ENCODE measurements around the gene STAP2. TPM values are rescaled to one million over a fixed set of nuclear protein-coding genes. Genes with fewer than 3 reads are reported as not detected.

The STAP2 gene, protein sequence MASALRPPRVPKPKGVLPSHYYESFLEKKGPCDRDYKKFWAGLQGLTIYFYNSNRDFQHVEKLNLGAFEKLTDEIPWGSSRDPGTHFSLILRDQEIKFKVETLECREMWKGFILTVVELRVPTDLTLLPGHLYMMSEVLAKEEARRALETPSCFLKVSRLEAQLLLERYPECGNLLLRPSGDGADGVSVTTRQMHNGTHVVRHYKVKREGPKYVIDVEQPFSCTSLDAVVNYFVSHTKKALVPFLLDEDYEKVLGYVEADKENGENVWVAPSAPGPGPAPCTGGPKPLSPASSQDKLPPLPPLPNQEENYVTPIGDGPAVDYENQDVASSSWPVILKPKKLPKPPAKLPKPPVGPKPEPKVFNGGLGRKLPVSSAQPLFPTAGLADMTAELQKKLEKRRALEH
- total RNA-seq, result 7.3 TPM

DNA sequence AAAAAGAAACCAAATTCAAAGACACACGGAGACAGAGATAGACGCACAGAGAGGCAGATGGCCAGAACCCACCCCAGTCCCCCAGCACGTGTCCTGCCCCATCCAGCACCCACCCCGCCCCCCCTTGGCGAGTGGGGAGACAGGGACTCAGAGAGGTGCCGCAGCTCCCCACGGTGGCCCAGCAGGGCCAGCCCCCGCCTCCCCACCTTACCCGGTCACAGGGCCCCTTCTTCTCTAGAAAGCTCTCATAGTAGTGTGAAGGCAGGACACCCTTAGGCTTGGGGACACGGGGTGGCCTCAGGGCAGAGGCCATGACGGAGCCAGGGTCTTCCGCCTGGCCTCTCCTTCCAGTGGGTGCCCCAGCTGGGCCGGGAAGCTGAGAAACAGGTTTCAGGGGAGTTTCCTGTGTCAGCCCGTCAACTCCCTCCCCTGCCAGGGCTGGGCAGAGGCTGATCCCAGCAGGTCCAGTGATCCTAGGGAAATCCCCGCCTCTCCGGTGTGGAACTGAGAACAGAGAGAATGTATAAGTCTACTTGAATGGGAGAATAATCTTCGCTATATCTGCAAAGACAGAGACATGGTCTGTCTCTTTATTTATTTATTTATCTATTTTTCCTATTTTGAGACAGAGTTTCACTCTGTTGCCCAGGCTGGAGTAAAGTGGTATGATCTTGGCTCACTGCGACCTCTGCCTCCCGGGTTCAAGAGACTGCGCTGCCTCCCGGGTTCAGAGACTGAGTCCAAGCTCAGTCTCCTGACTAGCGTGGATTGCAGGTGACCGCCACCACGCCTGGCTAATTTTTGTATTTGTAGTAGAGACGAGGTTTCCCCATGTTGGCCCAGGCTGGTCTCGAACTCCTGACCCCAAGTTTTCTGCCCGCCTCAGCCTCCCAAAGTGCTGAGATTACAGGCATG lies at the start of gene STAP2:
Gene STAP2 (minus strand): TSS at position 387 of the 915 bp plus-strand sequence. CDS start 74 bp downstream, at position 313.

GRCh38 chr19:4343370-4344307 lies 5.0 kb upstream of the STAP2 start, which contains the start of gene MPND:
Gene MPND (plus strand): TSS chr19:4343562. CDS start chr19:4343594, 32 bp downstream.

DNA sequence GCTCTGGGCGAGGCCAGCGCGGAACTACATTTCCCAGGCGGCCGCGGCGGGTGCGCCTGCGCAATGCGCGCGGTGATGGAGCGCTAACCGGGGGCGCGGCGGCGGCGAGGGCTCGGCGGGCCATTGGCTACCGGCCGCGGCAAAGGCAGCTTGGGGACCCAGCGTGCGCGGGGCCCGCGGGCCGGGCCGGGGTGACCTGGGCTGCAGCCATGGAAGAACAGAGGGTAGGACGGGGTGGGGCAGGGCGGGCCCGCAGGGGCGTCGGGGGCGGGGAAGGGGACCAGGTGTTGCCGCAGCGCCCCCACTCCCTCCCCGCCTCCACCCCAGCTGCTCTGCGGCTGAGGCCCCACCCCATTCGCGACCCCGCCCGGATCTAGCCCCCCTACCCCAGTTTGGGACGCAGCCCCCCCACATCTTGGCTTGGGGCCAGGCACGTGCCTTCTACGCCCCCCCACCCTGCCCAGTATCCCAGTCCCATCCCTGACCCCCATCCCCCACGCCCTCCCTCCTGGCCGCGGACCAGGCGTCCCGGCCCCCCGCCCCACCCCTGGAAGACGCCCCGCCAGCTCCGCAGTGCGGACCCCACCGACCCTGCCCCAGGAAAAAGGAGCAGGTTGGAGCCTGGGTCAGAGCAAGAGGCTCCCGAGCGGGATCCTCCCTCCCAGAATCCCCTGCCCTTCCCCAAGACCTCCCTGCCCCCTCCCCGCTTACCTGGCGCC lies 33.9 kb downstream of the STAP2 start, which contains the start of gene FSD1:
Gene FSD1 (plus strand): TSS at position 61 of the 719 bp plus-strand sequence. CDS start 149 bp downstream, at position 210.

DNA sequence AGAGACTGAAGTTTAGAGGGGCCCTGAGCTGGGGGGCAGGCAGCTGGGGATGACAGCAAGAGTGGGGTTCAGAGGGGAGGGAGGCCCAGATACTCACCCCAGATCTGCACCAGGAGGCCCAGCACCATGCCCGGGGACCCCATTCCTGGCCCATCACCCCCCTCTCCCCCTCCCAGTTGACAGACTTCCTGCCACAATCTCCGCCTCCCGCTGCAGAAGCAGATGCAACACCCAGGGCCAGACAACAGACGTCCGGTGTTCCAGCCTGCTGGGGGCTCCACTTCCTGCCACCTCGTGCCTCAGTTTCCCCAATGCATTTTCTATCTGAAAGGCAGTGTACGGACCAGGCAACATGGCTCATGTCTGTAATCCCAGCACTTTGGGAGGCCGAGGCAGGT lies 36.4 kb downstream of the STAP2 start, which contains the start of gene TMIGD2:
Gene TMIGD2 (minus strand): TSS at position 147 of the 398 bp plus-strand sequence. CDS start 4 bp downstream, at position 143.

DNA sequence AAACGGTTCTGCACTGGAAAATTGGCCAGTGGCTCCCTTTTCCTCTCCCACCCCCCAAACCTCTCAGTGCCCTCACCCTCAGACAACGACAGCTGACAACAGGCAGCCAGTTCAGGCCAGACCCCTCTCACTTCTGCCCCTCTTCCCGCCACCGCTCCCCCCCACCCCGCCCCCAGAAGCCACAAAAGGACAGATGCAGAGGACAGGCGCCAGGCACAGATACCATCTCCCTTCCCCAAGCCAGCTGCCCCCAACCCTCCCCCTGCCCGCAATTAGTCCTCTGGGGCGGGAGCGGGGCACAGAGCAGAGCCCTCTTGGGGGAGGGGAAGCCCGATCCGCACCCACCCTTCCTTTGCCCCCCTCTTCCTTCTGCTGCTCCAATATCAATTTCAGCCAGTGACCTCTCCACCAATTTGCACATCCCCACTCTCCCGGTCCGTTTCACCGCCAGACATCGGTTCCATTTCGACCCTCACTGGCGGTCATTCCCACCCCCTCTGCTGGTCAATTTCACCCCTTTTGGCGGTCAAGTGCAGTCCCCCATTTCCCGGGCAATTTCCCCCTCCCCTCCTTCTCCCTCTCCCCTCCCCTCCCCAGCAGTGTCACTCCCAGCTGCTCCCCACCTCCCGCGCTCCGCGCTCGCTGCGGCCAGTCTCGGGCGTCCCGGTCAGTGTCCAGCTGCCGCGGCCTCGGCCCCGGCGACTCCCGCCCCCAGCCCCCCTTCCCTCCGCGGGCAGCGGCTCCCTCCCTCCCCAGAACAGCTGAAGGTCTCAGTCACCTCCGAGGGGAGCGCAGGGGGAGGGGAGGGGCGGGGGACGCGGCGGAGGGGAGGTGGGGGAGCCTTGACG lies 60.0 kb downstream of the STAP2 start, which contains the start of gene SHD:
Gene SHD (plus strand): TSS at position 848 of the 848 bp plus-strand sequence. CDS start 798 bp downstream, outside the sequence.

Other genes with a start within 250 kb of the STAP2 start
- gene MAP2K2, start 214.7 kb downstream of the STAP2 start, total RNA-seq, result 86.9 TPM
- gene CREB3L3, start 185.2 kb downstream of the STAP2 start, total RNA-seq, result not detected
- 10.0 TPM for gene SIRT6, start 156.3 kb downstream of the STAP2 start, total RNA-seq
- 4.0 TPM for gene ANKRD24, start 156.1 kb downstream of the STAP2 start, total RNA-seq
- 0.77 TPM for gene EBI3, start 109.3 kb downstream of the STAP2 start, total RNA-seq
- 23.4 TPM for gene YJU2, start 91.7 kb downstream of the STAP2 start, total RNA-seq
- gene SHD, start 59.6 kb downstream of the STAP2 start, total RNA-seq, result 11.7 TPM
- gene TMIGD2, start 36.4 kb downstream of the STAP2 start, total RNA-seq, result 0.49 TPM
- 16.4 TPM for gene FSD1, start 34.2 kb downstream of the STAP2 start, total RNA-seq
- 11.1 TPM for gene MPND, start 4.7 kb upstream of the STAP2 start, total RNA-seq
- 38.6 TPM for gene SH3GL1, start 61.7 kb upstream of the STAP2 start, total RNA-seq
- 12.3 TPM for gene CHAF1A, start 63.8 kb upstream of the STAP2 start, total RNA-seq
- gene UBXN6, start 119.0 kb upstream of the STAP2 start, total RNA-seq, result 84.2 TPM
- gene HDGFL2, start 133.5 kb upstream of the STAP2 start, total RNA-seq, result 53.3 TPM
- 3.1 TPM for gene PLIN4, start 179.7 kb upstream of the STAP2 start, total RNA-seq
- gene PLIN5, start 196.4 kb upstream of the STAP2 start, total RNA-seq, result 1.8 TPM
- gene LRG1, start 201.2 kb upstream of the STAP2 start, total RNA-seq, result 0.99 TPM
- 13.1 TPM for gene SEMA6B, start 220.9 kb upstream of the STAP2 start, total RNA-seq

Data from camera-type eye (tissue), 1 donor.